Measurements from ENCODE around the gene IQSEC1. TPM values are rescaled to one million over a fixed set of nuclear protein-coding genes. Genes with fewer than 3 reads are reported as not detected.

IQSEC1 gene
- total RNA-seq, 1 donor, result 135 TPM

DNA sequence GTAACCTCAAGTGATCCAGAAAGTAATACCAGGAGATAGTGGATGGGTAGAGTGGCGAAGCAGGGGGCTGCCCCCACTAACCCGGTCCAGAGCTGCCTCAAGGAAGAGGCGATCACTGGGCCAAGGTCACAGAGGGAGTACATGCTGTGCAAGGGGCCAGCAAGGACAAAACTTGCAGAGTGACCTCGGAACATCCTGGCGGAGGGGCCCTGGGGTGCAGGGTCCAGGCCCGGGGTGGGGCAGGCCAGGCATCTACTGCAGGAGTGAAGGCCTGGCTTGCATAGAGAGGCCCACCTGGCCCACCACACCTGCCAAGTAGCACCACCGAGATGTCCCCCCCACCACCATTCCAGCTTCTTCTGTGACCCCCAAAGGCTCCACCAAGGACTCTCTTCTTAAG is 17.6 kb downstream of the IQSEC1 start:
- H3K27me3 ChIP-seq (ENCODE audit: insufficient read depth, low read length), result no peaks in the 10 kb centered on the region
- no peak overlapping the region for H3K4me3 ChIP-seq (ENCODE audit: low read length)
- no peaks in the 10 kb centered on the region for H3K9me3 ChIP-seq (ENCODE audit: low read depth, low read length)
- no peaks in the 10 kb centered on the region for H3K4me1 ChIP-seq (ENCODE audit: insufficient read depth, low read length)

DNA sequence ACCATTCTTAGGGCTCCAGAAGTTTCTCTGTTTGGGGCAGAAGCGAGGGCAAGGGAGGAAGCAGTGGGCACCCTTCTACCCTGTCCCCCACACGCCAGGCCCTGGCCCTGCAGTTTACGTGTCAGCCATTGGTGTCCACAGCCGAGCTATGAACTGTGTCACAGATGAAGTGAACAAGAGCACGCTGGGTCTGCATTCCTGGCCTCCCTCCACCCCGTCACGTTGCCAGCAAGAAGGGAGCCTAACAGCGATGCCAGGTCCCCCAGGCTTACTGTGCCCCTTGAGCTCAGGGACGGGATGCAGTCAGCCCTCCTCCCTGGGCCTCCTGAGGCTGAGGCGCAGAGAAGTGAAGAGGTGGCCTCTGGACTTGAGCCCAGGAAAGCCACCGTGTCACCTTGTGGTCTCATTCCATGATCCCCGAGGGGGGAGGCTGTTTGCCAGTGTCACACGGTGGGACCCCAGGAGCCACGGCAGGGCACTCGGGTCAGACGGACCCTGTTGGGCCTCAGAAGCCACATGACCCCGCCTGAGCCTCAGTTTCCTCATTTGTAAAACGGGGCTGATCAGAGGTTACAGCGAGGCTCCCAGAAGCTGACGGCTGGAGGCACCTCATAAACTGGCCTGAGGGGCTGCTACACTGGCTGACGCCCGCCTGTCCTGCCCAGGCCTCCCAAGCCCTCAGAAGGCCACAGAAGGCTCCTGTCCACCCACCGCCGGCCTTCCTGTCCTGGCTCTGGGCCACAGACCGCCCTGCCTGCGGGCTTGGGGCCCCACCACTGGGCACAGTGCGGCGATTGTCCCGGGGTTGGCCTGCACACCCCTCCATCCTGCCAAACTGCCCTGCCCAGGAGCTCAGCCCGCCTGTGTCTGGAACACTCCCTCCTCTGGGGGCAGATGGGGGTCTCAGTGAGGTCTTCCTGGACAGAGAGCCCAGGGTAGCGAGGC is 18.6 kb downstream of the IQSEC1 start:
- no peaks in the 10 kb centered on the region for H3K9me3 ChIP-seq (ENCODE audit: low read depth, low read length)
- no peak overlapping the region for H3K4me3 ChIP-seq (ENCODE audit: low read length)
- no peaks in the 10 kb centered on the region for H3K4me1 ChIP-seq (ENCODE audit: insufficient read depth, low read length)
- no peaks in the 10 kb centered on the region for H3K27me3 ChIP-seq (ENCODE audit: insufficient read depth, low read length)

DNA sequence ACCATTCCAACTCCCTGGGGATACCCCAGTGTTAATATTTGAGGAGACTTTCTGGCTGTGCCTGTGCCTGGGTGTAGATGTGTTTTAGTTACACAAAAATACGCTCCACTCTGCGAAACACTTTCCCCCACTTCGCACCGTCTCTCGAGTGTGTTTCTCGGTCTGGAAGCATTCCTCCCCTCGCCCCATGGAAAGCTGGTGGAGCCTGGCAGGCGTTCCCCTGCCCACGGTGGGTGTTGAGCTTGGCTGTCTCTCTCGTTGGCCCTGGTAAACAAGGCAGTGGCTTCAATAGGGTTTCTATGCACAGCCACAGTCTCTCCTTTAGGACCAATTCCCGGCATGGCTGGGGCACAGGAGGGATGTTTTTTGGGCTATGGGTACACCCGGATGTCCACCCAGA is 19.3 kb downstream of the IQSEC1 start:
- no peak overlapping the region for H3K4me3 ChIP-seq (ENCODE audit: low read length)
- no peaks in the 10 kb centered on the region for H3K4me1 ChIP-seq (ENCODE audit: insufficient read depth, low read length)
- no peaks in the 10 kb centered on the region for H3K9me3 ChIP-seq (ENCODE audit: low read depth, low read length)
- no peaks in the 10 kb centered on the region for H3K27me3 ChIP-seq (ENCODE audit: insufficient read depth, low read length)

DNA sequence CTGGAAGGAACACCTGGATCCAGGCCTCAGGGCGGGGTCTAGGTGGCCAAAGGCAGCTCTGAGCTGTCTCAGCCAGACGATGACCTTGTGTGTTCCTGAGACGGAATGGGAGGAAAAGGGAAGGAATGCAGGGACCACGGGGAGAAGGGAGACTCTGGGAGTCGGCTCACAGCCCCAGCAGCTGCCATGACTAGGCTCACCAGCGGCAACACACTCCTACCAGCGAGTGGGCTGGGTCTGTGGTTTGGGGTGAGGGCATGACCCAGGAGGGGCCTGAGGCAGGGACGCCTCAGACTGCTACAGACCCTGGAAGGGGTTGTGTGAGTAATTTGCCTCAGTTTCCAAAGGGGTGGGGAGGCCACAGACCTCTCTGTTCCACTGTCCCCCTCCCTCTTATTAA is 19.8 kb downstream of the IQSEC1 start:
- H3K9me3 ChIP-seq (ENCODE audit: low read depth, low read length), result no peaks in the 10 kb centered on the region
- H3K4me1 ChIP-seq (ENCODE audit: insufficient read depth, low read length), result no peaks in the 10 kb centered on the region
- no peaks in the 10 kb centered on the region for H3K27me3 ChIP-seq (ENCODE audit: insufficient read depth, low read length)
- no peak overlapping the region for H3K4me3 ChIP-seq (ENCODE audit: low read length)

DNA sequence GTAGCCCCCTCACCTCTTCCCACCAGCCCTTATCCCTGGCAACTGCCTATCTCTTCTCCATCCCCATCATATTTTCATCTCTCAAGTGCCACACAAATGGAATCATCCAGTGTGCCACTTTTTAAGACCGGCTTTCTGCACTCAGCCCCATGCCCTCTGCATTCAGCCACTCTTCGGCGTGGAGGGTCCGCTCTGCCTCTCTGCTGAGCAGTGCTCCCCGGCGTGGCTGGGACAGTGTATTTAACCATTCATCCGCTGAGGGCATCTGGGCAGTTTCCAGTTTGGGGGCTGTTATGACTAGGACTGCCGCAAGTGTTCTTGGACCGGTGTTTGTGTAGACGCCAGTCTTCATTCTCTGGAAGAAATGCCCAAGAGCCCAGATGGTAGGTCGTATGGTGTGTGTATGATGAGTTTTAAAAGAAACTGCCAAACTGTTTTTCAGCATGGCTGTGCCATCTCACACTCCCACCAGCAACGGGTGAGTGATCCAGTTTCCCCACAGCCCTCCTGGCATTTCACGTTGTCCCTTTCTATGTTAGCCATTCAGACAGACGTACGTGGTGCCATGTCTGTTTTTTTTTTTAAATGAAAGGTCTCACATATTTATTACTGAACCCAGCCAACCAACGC is 20.9 kb downstream of the IQSEC1 start:
- Histone ChIP-seq H3K4me3 (ENCODE audit: low read length) (no peak overlapping the region), H3K27me3 (ENCODE audit: insufficient read depth, low read length) (no peaks in the 10 kb centered on the region), H3K9me3 (ENCODE audit: low read depth, low read length) (no peaks in the 10 kb centered on the region), H3K4me1 (ENCODE audit: insufficient read depth, low read length) (peaks cover 3% of the 10 kb centered on the region)

DNA sequence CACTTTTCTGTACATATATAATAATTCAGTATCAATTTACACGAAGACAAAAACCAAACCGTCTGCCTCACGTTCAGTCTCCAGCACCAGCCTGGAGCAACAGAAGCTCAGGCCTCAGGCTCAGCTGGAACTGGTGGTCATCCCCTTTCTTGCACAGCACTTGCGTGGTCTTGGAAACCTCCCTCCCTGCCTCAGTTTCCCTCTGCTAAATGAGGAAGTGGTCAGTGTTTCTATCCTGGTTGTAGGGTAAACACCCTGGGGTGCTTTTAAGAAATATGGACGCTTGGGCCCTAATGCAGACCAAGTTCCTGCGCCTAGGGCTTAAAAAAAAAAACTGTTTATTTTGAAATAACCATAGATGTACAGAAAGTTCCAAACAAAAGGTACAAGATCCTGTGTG is 21.6 kb downstream of the IQSEC1 start:
- H3K9me3 ChIP-seq (ENCODE audit: low read depth, low read length), result no peaks in the 10 kb centered on the region

DNA sequence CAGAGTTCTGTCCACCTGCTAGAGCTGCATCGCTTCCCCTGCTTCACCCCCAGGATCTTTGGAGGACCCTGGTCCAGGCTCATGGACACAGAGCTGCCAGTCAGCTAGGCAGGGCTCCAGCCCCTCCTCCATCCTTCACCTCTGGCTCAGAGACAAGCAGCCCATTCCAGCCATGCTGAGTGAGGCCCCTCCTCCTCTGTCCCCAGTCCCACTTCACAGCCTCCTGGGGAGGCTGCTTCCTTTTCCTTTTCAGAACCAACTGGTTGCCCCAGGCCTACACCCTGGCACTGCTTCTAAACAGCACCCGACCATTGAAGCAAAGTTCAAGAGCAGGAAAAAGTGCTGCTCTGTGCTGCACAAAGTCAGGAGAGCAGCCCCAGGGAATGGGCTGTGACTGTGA is 22.2 kb downstream of the IQSEC1 start:
- peaks cover 15% of the 10 kb centered on the region for H3K4me1 ChIP-seq (ENCODE audit: insufficient read depth, low read length)
- no peaks in the 10 kb centered on the region for H3K9me3 ChIP-seq (ENCODE audit: low read depth, low read length)
- H3K27me3 ChIP-seq (ENCODE audit: insufficient read depth, low read length), result no peaks in the 10 kb centered on the region
- no peak overlapping the region for H3K4me3 ChIP-seq (ENCODE audit: low read length)

More for the DNA sequence above, 21.6 kb downstream of the IQSEC1 start:
- peaks cover 10% of the 10 kb centered on the region for H3K4me1 ChIP-seq (ENCODE audit: insufficient read depth, low read length)
- no peaks in the 10 kb centered on the region for H3K27me3 ChIP-seq (ENCODE audit: insufficient read depth, low read length)
- H3K4me3 ChIP-seq (ENCODE audit: low read length), result no peak overlapping the region

DNA sequence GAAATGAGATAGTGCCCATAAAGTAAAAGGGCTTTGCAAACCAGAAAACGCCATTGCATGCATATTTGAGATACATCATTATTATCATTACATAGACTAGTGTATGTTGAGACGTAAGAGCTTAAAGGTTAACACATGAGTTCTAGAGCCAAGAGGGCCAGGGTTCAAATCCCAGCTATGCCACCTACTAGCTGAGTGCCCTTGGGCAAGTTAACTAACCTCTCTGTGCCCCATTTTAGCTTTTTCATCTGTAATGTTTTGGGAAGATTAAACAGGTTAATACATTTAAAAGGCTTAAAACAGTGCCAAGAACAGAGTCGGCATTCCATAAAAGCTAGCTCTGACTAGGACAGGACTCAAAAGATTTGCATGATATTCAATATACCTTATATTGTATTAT is 22.8 kb downstream of the IQSEC1 start:
- Histone ChIP-seq H3K4me3 (ENCODE audit: low read length) (no peak overlapping the region), H3K9me3 (ENCODE audit: low read depth, low read length) (no peaks in the 10 kb centered on the region), H3K4me1 (ENCODE audit: insufficient read depth, low read length) (peaks cover 21% of the 10 kb centered on the region), H3K27me3 (ENCODE audit: insufficient read depth, low read length) (no peaks in the 10 kb centered on the region)

DNA sequence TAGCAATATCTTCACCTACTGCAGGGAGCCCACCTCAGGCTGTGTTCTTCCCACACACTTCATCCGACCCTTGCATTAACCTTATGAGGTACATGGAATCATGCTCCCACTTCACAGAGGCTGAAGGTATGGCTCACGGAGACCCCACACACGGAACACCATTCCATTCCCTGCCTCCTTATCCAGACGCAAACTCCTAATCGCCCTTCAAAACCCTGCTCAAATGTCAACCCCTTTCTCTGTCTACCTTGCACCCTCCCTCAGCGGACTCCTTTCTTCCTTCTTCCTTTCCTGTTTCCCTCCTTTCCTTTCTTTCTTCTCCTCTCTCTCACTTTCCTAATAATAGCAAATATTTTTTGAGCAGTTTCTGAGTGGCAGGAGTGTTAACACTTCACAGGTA is 23.8 kb downstream of the IQSEC1 start:
- Histone ChIP-seq H3K4me1 (ENCODE audit: insufficient read depth, low read length) (peaks cover 31% of the 10 kb centered on the region), H3K27me3 (ENCODE audit: insufficient read depth, low read length) (no peaks in the 10 kb centered on the region), H3K4me3 (ENCODE audit: low read length) (no peak overlapping the region), H3K9me3 (ENCODE audit: low read depth, low read length) (no peaks in the 10 kb centered on the region)

DNA sequence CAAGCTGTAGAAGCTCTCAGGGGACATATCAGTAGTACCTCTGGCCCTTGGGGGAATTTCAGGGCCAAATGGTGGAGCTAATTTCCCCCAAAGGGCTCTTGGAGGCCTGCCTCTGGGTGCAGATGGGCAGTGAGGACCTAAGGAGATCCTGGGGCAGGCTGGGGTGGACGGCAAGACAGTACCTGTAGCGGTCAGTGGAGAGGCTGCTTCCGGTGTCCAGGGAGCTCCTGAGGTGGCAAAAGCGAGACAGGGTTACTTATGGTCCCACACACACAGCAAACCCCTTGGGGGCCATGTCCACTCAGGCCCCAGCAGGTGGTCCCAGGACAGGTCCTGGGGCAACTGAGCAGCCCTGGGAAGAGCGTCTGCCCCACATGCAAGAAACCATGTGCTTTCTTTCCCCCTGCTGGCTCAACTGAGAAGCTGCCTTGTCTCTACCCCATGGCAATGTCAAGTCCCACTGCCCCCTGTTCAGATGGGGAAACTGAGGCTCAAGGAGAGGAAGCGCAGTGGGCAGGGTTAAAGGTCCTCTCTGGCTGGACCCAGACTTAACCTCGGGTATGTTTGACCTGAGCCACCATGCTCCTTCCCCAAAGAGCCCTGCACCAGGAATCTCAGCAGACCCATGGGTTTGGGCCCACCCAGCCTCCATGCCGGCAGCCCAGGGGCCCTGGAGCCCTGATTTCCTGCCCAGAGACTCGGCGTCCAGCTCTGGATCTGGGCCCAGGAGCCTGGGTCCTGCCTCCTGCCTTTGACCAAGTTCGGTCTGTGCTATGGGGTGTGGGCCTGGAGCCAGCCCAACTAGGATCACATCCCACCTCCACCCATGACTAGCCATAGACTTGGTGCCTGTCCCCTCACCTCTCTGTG is 25.7 kb downstream of the IQSEC1 start:
- Histone ChIP-seq H3K9me3 (ENCODE audit: low read depth, low read length) (no peaks in the 10 kb centered on the region), H3K27me3 (ENCODE audit: insufficient read depth, low read length) (no peaks in the 10 kb centered on the region), H3K4me3 (ENCODE audit: low read length) (no peak overlapping the region), H3K4me1 (ENCODE audit: insufficient read depth, low read length) (peaks cover 31% of the 10 kb centered on the region)

DNA sequence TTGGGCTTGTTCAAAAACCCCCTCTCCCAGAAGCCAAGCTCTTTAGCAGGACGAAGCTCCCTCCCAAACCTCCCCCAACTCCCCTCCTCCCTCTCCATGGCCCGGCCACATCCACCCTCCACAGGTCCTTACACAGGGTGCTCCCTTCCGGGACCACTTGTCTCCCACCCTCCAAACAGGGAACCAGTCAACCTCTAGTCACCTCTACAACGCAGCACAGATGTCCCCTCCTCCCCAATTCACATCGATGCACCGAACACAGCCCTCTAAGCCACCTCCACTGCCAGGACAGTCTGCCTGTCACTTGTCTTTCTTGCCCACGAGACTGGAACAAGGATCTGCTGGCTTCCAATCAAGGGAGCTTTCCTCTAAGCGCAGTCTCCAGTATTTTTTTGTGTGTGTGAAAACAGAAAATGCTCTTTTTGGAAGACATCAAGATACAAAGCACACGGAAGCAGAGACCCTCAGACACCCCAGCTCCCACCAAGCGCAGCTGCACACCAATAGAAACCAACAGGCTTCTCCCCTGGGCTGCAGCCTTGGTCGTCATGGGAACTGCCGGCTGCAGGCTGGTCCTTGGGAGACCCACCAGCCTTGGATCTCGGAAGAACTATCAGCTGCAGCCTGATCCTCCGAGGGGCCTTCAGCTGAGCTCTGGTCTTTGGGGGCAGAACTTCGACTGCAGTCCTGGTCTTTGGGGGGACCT is 26.5 kb downstream of the IQSEC1 start:
- no peaks in the 10 kb centered on the region for H3K27me3 ChIP-seq (ENCODE audit: insufficient read depth, low read length)
- no peak overlapping the region for H3K4me3 ChIP-seq (ENCODE audit: low read length)
- H3K9me3 ChIP-seq (ENCODE audit: low read depth, low read length), result no peaks in the 10 kb centered on the region
- peaks cover 31% of the 10 kb centered on the region for H3K4me1 ChIP-seq (ENCODE audit: insufficient read depth, low read length)

DNA sequence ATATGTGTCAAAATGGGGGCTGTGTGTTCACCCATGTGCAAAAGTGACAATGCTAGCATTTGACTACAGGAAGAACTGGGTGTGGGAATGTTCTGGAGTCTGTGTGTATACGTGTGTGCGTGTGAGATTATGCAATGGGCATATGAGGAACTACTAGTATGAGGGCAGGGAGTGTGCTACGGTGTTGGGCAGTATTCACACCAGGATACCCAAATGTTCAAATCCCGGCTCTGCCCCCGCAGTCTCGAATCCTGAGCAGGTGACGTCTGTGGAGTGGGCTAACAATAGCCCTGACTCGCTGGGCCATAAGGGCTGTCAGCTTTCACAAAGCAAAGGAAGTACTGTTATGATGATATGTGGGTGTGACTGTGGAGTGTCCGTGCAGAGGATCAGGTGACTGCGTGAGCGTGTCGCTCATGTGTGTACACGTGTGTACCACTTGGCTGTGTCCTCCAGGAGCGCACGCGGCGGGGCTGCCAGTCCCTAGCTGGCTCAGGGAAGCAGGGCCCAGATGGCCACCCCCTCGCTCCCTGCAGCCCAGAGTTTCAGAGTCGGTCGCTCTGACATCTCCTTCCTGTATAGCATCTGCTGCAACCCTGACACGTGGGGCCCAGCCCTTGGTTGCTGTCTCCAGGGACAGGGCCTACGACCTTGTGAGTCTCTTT is 27.2 kb downstream of the IQSEC1 start:
- Histone ChIP-seq H3K4me3 (ENCODE audit: low read length) (no peak overlapping the region), H3K4me1 (ENCODE audit: insufficient read depth, low read length) (peaks cover 33% of the 10 kb centered on the region)

DNA sequence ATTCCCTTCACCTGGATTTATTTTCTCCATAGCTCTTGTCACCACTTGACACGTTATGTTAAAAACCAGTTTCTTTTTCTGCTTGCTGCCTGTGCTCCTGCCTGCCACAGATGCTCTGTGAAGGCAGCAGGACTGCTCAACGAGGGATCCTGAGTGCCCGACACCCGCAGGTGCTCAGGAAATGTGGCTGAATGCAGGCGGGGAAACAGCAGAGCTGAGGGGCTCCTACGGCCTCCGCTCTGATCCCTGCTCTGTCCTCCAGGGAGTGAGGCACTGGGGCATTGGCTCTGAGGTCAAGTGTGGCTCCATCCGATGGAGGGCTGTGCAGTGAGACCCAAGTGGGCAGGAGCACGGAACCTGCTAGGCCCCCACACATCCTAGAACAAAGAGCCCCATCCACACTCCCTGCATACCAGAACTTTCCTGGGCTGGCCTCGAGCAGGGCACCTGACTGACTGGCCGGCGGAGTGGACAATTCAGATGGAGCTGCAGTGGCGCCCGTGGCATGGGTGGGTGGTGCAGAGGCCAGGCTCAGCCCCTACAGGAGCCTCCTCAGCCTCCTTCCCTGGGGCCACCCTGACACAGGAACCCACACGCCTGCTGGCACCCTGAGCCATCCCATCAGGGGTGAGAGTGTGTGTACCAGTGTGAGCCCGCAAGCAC is 27.9 kb downstream of the IQSEC1 start:
- H3K9me3 ChIP-seq (ENCODE audit: low read depth, low read length), result no peaks in the 10 kb centered on the region
- no peaks in the 10 kb centered on the region for H3K27me3 ChIP-seq (ENCODE audit: insufficient read depth, low read length)
- H3K4me1 ChIP-seq (ENCODE audit: insufficient read depth, low read length), result peaks cover 40% of the 10 kb centered on the region
- H3K4me3 ChIP-seq (ENCODE audit: low read length), result no peak overlapping the region

More for the DNA sequence above, 27.2 kb downstream of the IQSEC1 start:
- H3K27me3 ChIP-seq (ENCODE audit: insufficient read depth, low read length), result no peaks in the 10 kb centered on the region
- no peaks in the 10 kb centered on the region for H3K9me3 ChIP-seq (ENCODE audit: low read depth, low read length)

Data from mononuclear cell (primary cell).